DND-41 (cell line): ENCODE data around the gene MS4A6E.

ENCODE experiments used
- EZH2 ChIP-seq: IDR thresholded peaks from 3 replicates; pipeline ENCODE4 v1.6.1; 2012; ENCODE audit warnings: borderline replicate concordance, low read depth, mild to moderate bottlenecking, moderate library complexity, low read length, inconsistent platforms; ENCODE audit not compliant: severe bottlenecking
- TF ChIP-seq, protein P1 (sequence below): IDR thresholded peaks from 2 replicates; pipeline ENCODE4 v1.5.1; 2012; ENCODE audit warnings: borderline replicate concordance, low read length, moderate library complexity, mild to moderate bottlenecking; ENCODE audit not compliant: poor library complexity, severe bottlenecking; ENCODE audit errors: extremely low read depth

DNA sequence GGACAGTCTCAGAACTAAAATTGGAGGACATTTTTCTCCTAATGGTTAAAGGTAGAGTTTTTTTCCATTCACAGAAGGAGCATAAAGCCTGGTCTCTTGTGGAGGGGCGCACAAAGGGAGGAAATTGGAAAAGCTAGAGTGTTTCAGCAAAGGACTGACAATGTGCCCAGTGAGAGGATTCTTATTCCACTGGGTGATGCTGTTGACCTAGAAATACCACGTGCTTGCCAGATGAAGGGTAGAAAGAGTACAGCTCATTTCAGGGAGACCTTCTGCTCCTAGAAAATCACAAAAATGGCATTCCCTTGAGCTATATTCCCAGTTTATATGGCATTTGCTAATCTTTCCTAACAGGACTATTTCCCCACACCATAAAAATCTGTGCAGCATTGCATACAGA, 21.1 kb downstream of the MS4A6E start:
- TF ChIP-seq EZH2, result no peak
- TF ChIP-seq, protein P1, sequence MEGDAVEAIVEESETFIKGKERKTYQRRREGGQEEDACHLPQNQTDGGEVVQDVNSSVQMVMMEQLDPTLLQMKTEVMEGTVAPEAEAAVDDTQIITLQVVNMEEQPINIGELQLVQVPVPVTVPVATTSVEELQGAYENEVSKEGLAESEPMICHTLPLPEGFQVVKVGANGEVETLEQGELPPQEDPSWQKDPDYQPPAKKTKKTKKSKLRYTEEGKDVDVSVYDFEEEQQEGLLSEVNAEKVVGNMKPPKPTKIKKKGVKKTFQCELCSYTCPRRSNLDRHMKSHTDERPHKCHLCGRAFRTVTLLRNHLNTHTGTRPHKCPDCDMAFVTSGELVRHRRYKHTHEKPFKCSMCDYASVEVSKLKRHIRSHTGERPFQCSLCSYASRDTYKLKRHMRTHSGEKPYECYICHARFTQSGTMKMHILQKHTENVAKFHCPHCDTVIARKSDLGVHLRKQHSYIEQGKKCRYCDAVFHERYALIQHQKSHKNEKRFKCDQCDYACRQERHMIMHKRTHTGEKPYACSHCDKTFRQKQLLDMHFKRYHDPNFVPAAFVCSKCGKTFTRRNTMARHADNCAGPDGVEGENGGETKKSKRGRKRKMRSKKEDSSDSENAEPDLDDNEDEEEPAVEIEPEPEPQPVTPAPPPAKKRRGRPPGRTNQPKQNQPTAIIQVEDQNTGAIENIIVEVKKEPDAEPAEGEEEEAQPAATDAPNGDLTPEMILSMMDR, result peak; percentile 30
